ENCODE data around the gene LCP2. TPM values are rescaled to one million over a fixed set of nuclear protein-coding genes. Genes with fewer than 3 reads are reported as not detected.

LCP2 gene
- total RNA-seq, 1 donor from 2014 or later: 25.5 TPM

- DNase-seq (ENCODE audit: extremely low spot score in 2 of 2): no peak
- Histone ChIP-seq H3K4me1 (peaks cover 20% of the 10 kb centered on the region), H3K27ac (no peak overlapping the region), H3K27me3 (no peaks in the 10 kb centered on the region), H3K9me3 (no peaks in the 10 kb centered on the region), H3K36me3 (no peaks in the 10 kb centered on the region), H3K4me3 (no peak overlapping the region)
- TF ChIP-seq CTCF (IDR thresholded peaks at IDR 0.05) (no peak), POLR2AphosphoS5 (IDR thresholded peaks at IDR 0.05; ENCODE audit: insufficient read depth in 1 of 2, low read depth in 1 of 2) (no peak), POLR2A (IDR thresholded peaks at IDR 0.05) (no peak)
- intact Hi-C loops (cut with DNase I): no loop called here
Measured at GRCh38 chr5:170283296-170283695, 14.3 kb downstream of the LCP2 start.

- TF ChIP-seq CTCF (IDR thresholded peaks at IDR 0.05) (no peak), POLR2A (IDR thresholded peaks at IDR 0.05) (no peak), POLR2AphosphoS5 (IDR thresholded peaks at IDR 0.05; ENCODE audit: insufficient read depth in 1 of 2, low read depth in 1 of 2) (peak in 1 of 2 donors; percentile 56)
- Histone ChIP-seq H3K27me3 (no peaks in the 10 kb centered on the region), H3K27ac (peak overlapping the region; percentile 4), H3K36me3 (no peaks in the 10 kb centered on the region), H3K4me1 (peaks cover 14% of the 10 kb centered on the region), H3K4me3 (no peak overlapping the region), H3K9me3 (no peaks in the 10 kb centered on the region)
- intact Hi-C loops (cut with DNase I): no loop called here
- no peak for DNase-seq (ENCODE audit: extremely low spot score in 2 of 2)
Measured at GRCh38 chr5:170280011-170280493, 17.5 kb downstream of the LCP2 start.

GRCh38 chr5:170279459-170279817, 18.1 kb downstream of the LCP2 start:
- DNase-seq (ENCODE audit: extremely low spot score in 2 of 2): no peak
- TF ChIP-seq POLR2AphosphoS5 (IDR thresholded peaks at IDR 0.05; ENCODE audit: insufficient read depth in 1 of 2, low read depth in 1 of 2): no peak
- peaks cover 14% of the 10 kb centered on the region for H3K4me1 ChIP-seq
- H3K9me3 ChIP-seq: no peaks in the 10 kb centered on the region
- H3K27ac ChIP-seq: no peak overlapping the region
- intact Hi-C loops (cut with DNase I): no loop called here
- no peak overlapping the region for H3K4me3 ChIP-seq
- no peaks in the 10 kb centered on the region for H3K36me3 ChIP-seq
- H3K27me3 ChIP-seq: no peaks in the 10 kb centered on the region

GRCh38 chr5:170278611-170279458, 18.7 kb downstream of the LCP2 start:
- no peak overlapping the region for H3K27ac ChIP-seq
- DNase-seq (ENCODE audit: extremely low spot score in 2 of 2): no peak
- no peak overlapping the region for H3K4me3 ChIP-seq
- peak in 1 of 2 donors; percentile 28 for TF ChIP-seq POLR2AphosphoS5 (IDR thresholded peaks at IDR 0.05; ENCODE audit: insufficient read depth in 1 of 2, low read depth in 1 of 2)
- TF ChIP-seq POLR2A (IDR thresholded peaks at IDR 0.05): no peak
- TF ChIP-seq CTCF (IDR thresholded peaks at IDR 0.05): no peak
- H3K9me3 ChIP-seq: no peaks in the 10 kb centered on the region
- no peaks in the 10 kb centered on the region for H3K27me3 ChIP-seq
- no peaks in the 10 kb centered on the region for H3K36me3 ChIP-seq
- H3K4me1 ChIP-seq: peaks cover 14% of the 10 kb centered on the region
- intact Hi-C loops (cut with DNase I): no loop called here

GRCh38 chr5:170277867-170278281, 19.7 kb downstream of the LCP2 start:
- H3K27ac ChIP-seq: no peak overlapping the region
- no peaks in the 10 kb centered on the region for H3K27me3 ChIP-seq
- TF ChIP-seq POLR2A (IDR thresholded peaks at IDR 0.05) (no peak), CTCF (IDR thresholded peaks at IDR 0.05) (no peak), POLR2AphosphoS5 (IDR thresholded peaks at IDR 0.05; ENCODE audit: insufficient read depth in 1 of 2, low read depth in 1 of 2) (no peak)
- H3K4me3 ChIP-seq: no peak overlapping the region
- H3K4me1 ChIP-seq: peaks cover 14% of the 10 kb centered on the region
- H3K36me3 ChIP-seq: no peaks in the 10 kb centered on the region
- intact Hi-C loops (cut with DNase I): no loop called here
- H3K9me3 ChIP-seq: no peaks in the 10 kb centered on the region
- DNase-seq (ENCODE audit: extremely low spot score in 2 of 2): no peak
